Left kidney (tissue), 2 donors: Measurements from ENCODE around the gene CD302. TPM values are rescaled to one million over a fixed set of nuclear protein-coding genes. Genes with fewer than 3 reads are reported as not detected.
"Not testable (repeated sequence)": the region's sequence is repeated elsewhere in the genome, so short reads cannot be mapped to it uniquely, and the experiment has no call there.

Experiments
- DNase-seq: peaks from one replicate; pipeline ENCODE4 v3.0.0-alpha.2; 2013
- polyA plus RNA-seq: library from polyadenylated mRNA; unstranded; fragments of 120-200 nt; gene quantifications from one replicate; pipeline ENCODE4 v1.2.1, GENCODE V29; 2013; ENCODE audit not compliant: insufficient read length

Gene CD302
- polyA plus RNA-seq, 1 donor = 13.2 TPM

DNA sequence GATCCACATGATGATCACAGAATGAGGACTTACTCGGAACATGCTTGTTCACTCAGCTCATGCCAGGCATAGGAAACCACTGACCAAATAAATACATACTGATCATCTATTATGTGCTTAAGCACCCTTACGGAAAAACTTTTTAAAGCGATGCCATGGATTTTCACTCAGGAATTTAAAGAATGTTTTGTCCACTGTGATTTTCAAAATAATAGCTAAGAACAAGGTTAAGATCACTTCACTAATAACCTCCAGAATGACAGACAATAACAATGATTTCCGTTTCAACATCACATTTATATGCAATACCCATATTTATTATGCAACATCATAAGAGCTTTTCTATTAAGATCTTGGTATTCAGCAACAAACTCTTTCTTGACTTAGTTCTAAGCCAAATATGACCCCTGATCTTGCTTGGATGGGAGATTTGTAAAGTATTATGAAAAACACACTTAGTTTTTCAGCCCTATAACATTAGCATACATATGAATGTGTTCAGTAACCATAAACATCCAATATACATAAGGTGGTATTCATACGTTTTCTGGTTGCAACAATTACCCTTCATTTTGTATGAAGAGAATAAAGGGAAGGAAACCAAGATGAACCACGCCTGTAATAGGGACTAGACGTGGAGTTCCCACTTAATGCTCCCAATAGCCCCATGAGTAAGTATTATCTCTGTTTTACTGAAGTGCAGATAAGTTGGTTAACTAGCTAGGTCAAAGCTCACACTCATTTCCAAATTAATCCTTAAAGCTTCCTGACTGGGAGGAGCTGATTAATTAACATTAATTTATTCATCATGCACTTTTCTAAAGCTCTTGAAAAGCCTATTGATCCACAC lies 1.9 kb downstream of the CD302 start:
- DNase-seq = no peak

DNA sequence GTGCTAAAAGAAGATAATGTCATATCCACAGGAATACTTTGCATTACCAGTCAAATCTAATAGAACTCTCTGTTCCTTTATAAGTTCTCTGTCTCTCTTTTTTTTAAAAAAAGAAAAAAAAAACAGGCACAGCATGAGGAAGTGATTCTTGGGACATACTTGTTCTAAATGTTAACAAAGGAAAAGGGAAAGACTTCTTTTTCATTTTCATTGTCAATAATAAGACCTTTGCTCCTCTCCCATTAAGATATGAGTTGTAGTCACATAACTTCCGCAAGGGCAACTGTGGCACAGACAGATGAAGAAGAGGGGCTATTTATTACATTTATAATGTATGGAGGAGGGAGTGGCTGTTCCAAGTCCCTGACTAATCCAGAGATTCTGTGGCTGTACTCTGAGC lies 4.7 kb downstream of the CD302 start:
- no peak for DNase-seq

GRCh38 chr2:159792599-159792998 lies 5.4 kb downstream of the CD302 start:
- DNase-seq = no peak

DNA sequence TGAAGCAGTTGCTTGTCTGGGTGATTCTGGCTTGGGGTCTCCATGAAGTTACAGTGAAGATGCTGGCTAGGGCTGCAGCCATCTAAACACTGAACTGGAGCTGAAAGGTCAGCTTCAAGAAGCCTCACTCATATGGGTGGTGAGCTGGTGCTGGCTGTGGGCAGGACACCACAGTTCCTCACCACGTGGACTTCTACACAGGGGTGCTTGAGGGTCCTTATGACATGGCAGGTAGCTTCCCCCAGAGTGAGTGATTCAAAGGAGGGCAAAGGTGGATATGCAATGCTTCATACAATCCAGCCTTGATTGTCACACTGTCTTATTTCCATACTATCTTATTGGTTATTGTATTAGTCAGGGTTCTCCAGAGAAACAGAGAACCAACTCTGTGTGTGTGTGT lies 6.0 kb downstream of the CD302 start:
- DNase-seq = no peak

DNA sequence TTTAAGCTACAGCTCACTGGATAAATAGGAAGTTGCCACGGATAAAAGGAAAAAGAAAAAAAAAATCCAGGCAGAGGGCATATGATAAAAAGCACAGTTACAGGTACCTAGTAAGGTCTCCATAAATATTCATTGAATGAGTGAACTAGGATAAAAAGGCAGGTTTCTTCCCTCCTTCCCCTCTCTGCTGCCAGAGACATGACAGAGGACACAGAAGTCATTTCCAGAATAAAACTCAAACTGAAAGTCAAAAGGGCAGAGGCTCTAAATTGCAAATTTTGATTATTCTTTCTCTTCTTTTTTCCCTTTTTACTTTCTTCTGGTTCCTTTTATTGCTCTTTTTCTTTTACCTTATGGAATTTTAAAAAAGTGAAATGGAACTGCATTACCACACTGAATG lies 7.7 kb downstream of the CD302 start:
- DNase-seq = no peak

GRCh38 chr2:159788253-159788652 lies 9.8 kb downstream of the CD302 start:
- DNase-seq = no peak

- not testable (repeated sequence) for DNase-seq
Observed at GRCh38 chr2:159787647-159788046, 10.4 kb downstream of the CD302 start.

GRCh38 chr2:159786938-159787337 lies 11.1 kb downstream of the CD302 start:
- DNase-seq = no peak

DNA sequence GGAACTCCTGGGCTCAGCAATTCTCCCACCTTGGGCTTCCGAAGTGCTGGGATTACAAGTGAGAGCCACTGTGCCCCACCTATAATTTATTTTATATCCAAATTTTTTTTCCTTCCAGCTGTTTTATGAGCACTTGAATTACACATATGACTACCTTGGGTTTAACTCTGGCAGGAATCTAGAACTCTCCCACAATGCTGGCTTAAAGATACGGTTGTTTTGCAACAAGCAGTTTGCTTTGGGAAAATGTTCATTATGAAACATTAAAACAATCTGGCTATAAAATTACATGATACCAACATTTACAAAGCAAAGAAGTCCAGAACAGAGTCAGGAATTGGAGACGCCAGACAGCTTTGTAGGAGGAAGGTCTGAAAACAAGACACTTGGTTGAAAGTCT lies 12.8 kb downstream of the CD302 start:
- DNase-seq = no peak

GRCh38 chr2:159784744-159785143 lies 13.3 kb downstream of the CD302 start:
- DNase-seq = not testable (repeated sequence)

GRCh38 chr2:159783556-159783955 lies 14.5 kb downstream of the CD302 start:
- DNase-seq = no peak

DNA sequence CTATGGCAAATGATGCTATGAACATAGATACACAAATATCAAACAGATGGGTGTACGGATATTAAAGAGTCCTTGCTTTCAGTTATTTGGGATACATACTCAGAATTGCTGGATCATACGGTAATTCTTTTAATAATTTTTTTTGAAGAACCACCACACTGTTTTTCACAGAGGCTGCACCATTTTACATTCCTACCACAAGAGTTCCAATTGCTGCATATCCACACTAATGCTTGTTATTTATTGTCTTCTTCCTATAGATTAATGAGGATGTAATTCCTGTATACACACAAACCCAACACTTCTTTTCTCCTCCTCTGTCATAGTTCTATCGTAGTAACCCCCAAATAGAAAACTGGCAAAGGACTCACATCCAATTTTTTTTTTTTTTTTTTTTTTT lies 21.7 kb downstream of the CD302 start:
- DNase-seq = no peak

- DNase-seq = no peak
Observed at GRCh38 chr2:159775021-159775420, 23.0 kb downstream of the CD302 start.

GRCh38 chr2:159774370-159774990 lies 23.5 kb downstream of the CD302 start:
- no peak for DNase-seq

GRCh38 chr2:159773886-159774285 lies 24.1 kb downstream of the CD302 start:
- DNase-seq = no peak

GRCh38 chr2:159773426-159773825 lies 24.6 kb downstream of the CD302 start:
- no peak for DNase-seq

- DNase-seq = no peak
Observed at GRCh38 chr2:159769147-159769546, 28.9 kb downstream of the CD302 start.

- DNase-seq = no peak
Observed at GRCh38 chr2:159762075-159762474, 35.9 kb downstream of the CD302 start.

DNA sequence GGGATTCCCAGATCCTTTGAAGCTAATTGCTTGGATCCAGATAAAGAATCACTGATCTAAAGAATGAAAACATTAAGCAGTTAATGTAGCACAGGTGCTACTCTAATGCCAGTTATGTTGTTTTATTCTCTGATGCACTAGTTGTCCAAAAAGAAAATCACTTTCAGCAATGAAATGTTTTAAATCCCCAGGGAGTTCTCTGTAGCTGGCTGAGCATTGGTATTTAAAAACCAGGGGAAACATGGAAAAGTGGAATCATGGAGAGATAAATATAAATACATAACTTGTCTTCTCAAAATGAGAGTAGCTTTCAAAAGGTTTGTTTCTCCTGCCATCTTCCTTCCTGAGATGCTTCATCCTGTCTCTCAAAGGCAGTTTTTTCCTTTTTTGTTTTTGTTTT lies 37.7 kb downstream of the CD302 start:
- DNase-seq = no peak

DNA sequence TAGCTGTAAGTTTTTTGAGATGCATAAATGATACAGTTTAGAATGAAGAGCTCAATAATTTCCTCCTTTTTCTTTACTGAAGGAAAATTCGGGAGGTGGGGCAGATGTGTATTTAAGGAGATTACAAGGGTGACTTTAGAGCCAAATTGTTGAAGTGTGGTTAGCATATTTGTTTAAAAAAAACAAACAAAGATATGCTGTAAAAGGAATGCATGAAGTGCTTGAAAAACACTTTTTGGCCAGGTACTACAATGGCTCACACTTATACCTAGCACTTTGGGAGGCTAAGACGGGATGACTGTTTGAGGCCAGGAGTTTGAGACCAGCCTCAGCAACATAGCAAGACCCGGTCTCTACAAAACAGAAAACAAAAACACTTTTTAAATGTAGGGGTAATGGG lies 38.4 kb downstream of the CD302 start:
- DNase-seq = no peak

GRCh38 chr2:159758686-159759085 lies 39.3 kb downstream of the CD302 start:
- no peak for DNase-seq

DNA sequence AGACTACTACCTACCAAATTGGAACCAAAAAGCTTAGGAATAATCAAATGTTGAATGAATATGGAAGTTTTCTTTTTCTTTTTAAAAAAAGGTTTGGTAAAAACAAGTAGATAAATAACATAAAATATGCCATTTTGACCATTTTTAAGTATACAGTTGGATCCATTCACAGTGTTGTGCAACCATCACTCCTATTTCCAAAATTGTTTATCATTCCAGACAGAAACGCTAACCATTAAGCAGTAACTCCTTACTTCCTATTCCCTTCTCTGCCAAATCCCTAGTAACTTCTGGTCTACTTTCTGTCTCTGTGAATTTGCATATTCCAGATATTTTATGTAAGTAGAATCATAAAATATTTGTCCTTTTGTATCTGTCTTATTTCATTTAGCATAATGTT lies 39.8 kb downstream of the CD302 start:
- no peak for DNase-seq

DNA sequence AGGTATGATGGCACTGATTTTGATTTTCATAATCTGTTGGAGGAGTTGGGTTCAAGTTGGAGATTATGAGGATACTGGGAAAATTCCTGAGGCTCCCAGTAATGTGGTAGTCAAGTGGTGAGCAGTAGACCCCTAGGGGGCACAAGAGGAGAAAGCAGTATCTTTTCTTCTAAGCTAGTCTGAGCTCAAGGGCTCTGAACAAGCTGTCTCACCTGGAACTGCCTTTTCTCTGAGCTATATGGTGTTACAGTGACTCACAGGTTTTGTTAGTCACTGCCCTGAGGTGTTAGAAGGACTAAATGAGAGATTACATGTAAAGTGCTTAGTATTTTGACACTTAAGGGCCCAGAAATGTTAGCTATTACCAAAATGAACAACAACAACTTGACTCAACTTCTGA lies 42.2 kb downstream of the CD302 start:
- no peak for DNase-seq

GRCh38 chr2:159755014-159755413 lies 43.0 kb downstream of the CD302 start:
- no peak for DNase-seq
